ENCODE measurements around the gene HSPA12A.

DNA sequence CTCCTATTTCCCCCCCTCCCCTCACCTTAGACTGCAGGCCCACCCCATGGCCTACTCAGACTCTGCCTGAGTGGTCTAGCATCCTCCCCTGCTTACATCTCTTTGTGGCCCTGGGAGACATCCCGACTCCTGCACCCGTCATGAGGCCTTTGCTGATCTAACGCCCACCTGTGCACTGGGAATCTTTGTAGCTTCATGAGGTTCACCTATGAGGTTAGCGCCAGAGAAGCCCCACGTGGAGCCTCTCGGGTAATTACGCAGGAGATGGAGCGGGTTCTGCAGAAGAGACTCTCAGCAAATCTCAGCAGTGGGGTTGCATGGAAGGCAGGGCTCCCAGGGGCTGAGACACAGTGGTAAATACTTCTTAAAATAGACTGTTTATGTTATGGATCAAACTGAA lies 43.5 kb upstream of the HSPA12A start:
- no peak for TF ChIP-seq BCL11A (tag by site-specific recombination; IDR thresholded peaks at IDR 0.05; ENCODE audit: low read depth)
- no peak for TF ChIP-seq KLF9 (tag by site-specific recombination; IDR thresholded peaks at IDR 0.05; ENCODE audit: low read depth)
- TF ChIP-seq ZNF24 (tag by site-specific recombination; IDR thresholded peaks at IDR 0.05), result no peak
- TF ChIP-seq ZNF777 (tag by site-specific recombination; IDR thresholded peaks at IDR 0.05; ENCODE audit: borderline replicate concordance), result no peak
- no peak for TF ChIP-seq CTCF (tag by site-specific recombination; IDR thresholded peaks at IDR 0.05)
- no peak for TF ChIP-seq SETDB1 (IDR thresholded peaks at IDR 0.05; ENCODE audit: insufficient read length, low read length)
- no peak for TF ChIP-seq ZNF629 (tag by site-specific recombination; IDR thresholded peaks at IDR 0.05)
- no peak for TF ChIP-seq ZNF324 (tag by site-specific recombination; IDR thresholded peaks at IDR 0.05)

Data from HEK293 (cell line).